Measurements from ENCODE around the gene PTPRU.

PTPRU gene

DNA sequence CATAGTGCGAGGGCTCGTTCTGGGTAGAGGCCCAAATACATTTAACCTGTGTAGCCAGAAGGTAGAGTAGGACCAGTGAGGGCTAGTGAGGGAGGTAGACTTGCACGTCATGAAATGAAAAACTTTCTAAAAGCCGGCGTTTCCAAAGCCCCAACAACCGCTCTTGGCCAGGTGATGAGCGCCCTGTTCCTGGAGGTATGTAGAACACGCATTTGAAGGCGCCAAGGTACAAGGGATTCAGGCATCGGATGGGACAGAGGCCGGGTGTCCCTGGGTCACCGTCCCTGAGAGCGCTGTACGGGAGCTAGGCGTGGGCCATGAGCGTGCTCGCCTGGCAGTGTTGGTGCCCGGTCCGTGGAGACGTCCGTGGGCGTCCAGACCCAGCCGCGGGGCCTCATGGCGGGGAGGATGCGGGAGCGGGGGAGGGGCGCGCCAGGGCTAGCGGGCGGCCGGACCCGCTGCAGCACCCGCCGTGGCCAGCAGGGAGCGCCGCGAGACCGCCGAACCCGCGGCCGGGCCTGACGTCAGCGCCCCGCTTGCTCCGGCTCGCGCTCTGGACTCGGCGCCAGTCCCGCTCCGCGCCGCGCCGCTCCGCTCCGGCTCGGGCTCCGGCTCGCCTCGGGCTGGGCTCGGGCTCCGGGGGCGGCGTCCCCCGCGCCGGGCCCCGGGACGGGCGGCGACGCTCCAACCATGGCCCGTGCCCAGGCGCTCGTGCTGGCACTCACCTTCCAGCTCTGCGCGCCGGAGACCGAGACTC, at the start of gene PTPRU:
PTPRU (plus strand) TSS at position 568 of the 757 bp plus-strand sequence; CDS start at position 691, 123 bp downstream.
- FAIRE-seq (no peak), DNase-seq (ENCODE audit: insufficient read length, low spot score) (peak; percentile 97)

DNA sequence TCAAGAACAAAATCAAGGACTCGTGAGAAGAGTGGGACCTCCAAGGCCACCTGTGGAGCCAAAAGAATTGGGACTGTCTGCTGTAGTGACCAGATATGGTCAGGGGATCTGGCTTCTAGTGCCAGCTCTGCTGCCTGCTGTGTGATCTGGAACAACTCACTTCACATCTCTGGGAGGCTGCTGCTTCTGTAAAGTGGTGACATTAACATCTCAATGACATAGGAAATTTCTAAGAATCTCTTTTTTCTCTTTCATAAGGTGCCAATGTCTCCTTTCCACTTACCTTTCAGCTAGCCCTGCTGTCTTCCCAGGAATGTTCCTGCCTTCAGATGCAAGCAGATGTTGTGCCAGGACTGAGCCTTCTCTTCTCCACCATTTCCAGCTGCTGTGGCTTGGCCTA, 49.6 kb upstream of the PTPRU start:
- FAIRE-seq: peak; percentile 55

DNA sequence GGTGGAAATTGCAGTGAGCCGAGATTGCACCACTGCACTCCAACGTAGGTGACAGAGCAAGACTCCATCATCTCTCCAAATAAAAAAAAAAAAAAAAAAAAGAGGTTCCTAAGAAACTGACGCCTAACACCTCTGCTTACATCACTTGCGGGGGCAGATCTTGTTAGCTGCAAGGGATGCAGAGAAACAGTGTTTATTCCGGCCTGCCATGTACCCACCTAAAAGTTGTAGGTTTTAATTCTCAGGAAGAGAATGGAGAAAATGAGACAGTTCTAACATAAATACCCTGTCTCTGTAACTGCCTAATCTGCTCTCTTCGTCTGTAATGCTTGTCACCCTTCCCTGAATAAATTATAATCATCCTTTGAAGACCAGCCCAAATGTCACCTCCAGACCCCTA, 45.6 kb upstream of the PTPRU start:
- FAIRE-seq (no peak), DNase-seq (ENCODE audit: insufficient read length, low spot score) (no peak)

More for the DNA sequence above, 49.6 kb upstream of the PTPRU start:
- no peak for DNase-seq (ENCODE audit: insufficient read length, low spot score)

DNA sequence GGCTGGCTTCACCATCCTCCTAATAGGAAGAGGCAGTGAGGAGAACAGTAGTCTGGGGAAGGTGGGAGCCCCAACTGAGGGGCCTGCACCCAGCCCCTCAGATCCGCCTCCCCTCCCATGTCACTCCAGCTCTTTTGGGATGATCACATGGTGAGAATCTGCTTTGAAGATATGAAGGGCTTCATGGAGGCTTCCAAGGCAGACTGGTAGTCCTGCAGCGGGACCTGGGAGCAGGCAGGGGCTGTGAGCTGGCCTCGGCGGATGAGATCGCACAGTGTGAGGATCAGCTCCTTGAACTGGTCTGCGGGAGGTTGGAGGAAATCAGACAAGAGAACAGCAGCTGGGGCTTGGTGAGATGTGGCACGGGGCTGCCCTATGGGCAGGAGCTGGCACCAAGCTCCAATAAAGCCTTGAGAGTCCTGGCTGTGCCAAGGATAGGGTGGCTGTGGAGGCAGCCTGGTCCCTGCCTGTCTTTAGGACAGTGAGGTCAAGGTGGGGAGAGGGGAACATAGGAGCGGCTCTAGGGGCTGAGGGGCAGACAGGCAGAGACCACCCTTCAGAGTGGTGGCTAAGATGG, 42.4 kb upstream of the PTPRU start:
- no peak for FAIRE-seq
- no peak for DNase-seq (ENCODE audit: insufficient read length, low spot score)

DNA sequence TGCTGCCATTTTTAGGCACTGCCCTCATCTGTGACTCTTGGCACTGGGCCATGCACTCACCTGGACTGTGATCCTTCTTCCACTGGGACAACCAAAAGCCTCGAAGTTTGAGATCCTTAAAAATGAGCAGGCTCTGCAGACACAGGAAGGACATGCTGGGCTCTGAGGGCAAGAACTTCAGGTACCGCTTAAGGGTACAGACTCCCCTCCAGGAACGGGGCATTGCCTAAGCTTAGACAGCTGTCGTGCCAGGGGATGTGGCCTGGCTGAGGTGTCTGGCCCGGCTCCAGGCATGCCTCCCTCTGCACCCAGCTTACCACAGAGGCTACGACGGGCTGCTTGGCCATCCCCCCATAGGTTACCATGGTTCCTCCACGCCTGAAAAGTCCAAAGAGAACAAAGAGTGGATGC, 40.4 kb upstream of the PTPRU start:
- DNase-seq (ENCODE audit: insufficient read length, low spot score) (no peak), FAIRE-seq (no peak)

- no peak for FAIRE-seq
- DNase-seq (ENCODE audit: insufficient read length, low spot score): no peak
These were observed 39.3 kb upstream of the PTPRU start for GRCh38 chr1:29196863-29197589.

DNA sequence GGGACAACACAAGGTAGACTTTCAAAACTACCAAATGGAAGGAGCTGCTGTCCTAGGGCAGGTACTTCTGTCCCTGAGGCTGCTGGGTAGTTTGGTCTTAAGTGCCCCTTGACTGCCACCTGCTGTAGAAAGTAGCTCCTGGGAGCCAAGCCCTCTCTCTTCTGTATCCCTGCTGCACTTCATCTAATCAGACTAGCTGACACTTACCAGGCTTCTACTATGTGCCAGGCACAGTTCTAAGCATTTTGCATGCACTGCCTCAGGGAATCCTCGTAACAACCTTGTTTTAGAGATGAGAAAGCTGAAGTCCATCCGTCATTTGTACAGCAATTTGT, 38.8 kb upstream of the PTPRU start:
- peak; percentile 68 for FAIRE-seq
- DNase-seq (ENCODE audit: insufficient read length, low spot score): peak; percentile 17

DNA sequence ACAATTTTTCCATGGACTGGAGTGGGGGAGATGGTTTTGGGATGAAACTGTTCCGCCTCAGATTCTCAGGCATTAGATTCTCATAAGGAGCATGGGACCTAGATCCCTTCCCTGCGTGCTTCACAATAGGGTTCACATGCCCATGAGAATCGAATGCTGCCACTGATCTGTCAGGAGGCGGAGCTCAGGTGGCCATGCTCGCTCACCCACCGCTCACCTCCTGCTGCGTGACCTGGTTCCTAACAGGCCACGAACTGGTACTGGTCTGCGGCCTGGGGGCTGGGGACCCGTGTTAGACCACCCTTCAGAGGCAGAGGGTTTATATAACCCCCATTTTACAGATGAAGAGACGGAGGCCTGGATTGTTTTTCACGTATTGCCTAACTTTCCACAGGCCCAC, 38.3 kb upstream of the PTPRU start:
- DNase-seq (ENCODE audit: insufficient read length, low spot score): no peak
- FAIRE-seq: no peak

DNA sequence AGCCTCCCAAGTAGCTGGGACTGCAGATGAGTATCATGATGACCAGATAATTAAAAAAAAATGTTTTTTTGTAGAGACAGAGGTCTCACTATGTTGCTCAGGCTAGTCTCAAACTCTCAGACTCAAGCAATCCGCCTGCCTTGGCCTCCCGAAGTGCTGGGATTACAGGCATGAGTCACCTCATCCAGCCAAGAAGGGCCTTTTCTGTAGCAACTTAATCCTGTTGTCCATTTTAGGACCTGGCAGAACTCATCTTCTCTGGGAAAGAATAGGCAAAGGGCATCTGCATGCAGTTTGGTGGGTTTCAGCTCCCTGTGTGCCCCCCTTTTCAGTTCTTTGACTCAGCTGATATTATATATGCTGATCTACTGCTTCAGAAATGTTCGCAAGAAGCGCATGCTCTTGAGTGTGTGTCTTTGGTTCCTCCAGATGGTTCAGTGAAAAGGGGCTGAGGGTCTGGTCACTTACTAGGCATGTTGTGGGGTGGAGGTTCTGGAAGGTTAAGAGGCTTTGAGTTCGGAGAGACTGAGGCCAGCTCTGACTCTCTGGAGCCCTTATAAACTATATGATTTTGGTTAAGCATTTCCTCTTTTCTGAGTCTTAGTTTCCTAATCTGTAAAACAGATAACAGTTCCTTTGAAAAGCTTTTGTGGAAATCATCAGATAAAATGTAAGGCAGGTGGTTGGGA, 35.3 kb upstream of the PTPRU start:
- no peak for FAIRE-seq

GRCh38 chr1:29201595-29202051, 34.7 kb upstream of the PTPRU start:
- FAIRE-seq (no peak), DNase-seq (ENCODE audit: insufficient read length, low spot score) (no peak)

More for the DNA sequence above, 35.3 kb upstream of the PTPRU start:
- no peak for DNase-seq (ENCODE audit: insufficient read length, low spot score)

GRCh38 chr1:29202053-29202452, 34.3 kb upstream of the PTPRU start:
- DNase-seq (ENCODE audit: insufficient read length, low spot score): no peak
- no peak for FAIRE-seq

DNA sequence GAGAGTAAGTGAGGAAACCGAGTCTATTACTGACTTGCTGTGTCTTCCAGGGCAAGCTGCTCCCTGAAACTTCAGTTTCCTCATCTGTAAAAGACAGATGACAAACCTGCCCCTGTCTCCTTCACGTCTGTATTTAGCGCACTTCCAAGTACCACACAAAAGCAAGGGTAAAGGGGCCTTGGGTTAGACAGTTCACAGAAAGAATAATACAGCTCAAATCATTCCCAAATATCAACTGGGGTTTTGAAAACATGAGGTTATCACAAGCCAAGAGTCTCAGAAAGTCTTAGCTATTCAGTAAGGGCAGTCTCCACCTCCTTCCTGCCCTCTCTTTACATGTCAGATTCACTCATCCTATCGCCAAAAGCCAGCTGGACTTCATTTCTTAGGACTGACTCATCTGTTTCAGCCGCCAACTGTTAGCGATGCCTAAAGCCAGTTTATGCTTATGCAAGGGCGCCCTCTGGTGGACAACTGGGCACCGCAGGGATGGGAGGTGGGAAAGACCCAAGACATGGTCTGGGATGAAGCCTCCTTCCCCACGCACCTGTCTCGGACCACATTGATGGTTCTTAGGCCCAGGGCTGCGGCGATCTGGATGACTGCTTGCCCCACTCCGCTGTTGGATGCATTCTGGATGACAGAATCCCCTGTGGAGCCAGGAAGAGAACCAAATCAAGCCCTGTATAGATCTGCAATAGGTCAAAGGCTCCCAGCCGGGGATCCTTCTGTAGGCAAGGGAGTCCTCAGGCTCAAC, 33.6 kb upstream of the PTPRU start:
- DNase-seq (ENCODE audit: insufficient read length, low spot score) (peak; percentile 87), FAIRE-seq (peak; percentile 99)

DNA sequence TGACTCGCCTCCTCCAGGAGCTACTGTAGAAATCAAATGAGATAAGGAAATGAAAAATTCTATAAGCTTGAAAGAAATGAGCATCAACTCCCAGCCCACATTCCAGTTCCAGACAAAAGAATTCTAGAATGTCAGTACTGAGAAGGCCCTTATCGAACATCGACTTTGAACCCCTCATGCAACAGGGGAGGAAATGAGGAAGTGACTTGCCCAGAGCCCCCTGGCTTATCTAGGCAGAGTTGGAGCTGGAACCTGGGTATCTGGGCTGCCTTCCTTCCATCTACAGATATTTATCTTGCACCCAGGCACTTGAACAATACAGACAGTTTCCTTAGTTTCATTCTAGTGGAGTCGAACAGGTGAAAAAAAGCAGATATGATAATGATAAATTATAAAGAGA, 27.9 kb upstream of the PTPRU start:
- DNase-seq (ENCODE audit: insufficient read length, low spot score) (no peak), FAIRE-seq (no peak)

- no peak for FAIRE-seq
These were observed 27.1 kb upstream of the PTPRU start for GRCh38 chr1:29209173-29209572.

DNA sequence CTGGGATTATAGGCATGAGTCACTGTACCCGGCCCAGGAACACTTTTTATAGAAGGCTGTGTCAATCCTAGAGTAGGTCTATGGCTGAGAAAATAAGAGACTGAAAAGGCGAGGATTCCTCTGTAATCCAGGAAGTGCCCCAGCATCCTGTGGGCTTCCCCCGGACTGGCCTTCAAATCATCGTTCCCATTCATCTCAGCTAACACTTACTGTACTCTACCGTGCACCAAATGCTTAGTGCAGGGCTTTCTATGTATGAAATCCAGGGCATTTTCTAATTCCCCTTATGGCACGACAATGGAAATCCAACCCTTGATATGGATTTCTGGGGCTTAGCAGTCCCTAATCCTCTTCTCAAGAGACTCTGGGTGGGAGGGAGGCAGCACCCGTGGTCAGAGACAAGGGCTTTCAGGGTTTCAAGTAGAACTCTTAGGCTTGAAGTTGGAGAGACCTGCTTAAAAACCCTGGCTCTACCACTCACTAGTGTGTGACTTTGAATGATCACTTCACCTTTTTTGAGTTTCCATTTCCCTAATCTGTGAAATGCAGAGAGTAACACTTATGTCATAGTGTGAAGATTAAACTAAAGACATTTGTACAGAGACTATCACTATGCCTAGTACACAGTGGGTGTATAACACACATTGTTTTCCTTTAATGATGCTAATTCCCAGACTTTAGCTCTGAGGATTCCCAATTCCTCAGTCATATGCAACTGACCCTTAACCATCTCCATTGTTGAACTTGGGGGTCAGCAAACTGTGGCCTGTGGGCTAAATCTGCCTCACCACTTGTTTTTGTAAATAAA, 25.8 kb upstream of the PTPRU start:
- peak; percentile 83 for FAIRE-seq
- DNase-seq (ENCODE audit: insufficient read length, low spot score): peak; percentile 16

More at GRCh38 chr1:29209173-29209572, 27.1 kb upstream of the PTPRU start:
- no peak for DNase-seq (ENCODE audit: insufficient read length, low spot score)

DNA sequence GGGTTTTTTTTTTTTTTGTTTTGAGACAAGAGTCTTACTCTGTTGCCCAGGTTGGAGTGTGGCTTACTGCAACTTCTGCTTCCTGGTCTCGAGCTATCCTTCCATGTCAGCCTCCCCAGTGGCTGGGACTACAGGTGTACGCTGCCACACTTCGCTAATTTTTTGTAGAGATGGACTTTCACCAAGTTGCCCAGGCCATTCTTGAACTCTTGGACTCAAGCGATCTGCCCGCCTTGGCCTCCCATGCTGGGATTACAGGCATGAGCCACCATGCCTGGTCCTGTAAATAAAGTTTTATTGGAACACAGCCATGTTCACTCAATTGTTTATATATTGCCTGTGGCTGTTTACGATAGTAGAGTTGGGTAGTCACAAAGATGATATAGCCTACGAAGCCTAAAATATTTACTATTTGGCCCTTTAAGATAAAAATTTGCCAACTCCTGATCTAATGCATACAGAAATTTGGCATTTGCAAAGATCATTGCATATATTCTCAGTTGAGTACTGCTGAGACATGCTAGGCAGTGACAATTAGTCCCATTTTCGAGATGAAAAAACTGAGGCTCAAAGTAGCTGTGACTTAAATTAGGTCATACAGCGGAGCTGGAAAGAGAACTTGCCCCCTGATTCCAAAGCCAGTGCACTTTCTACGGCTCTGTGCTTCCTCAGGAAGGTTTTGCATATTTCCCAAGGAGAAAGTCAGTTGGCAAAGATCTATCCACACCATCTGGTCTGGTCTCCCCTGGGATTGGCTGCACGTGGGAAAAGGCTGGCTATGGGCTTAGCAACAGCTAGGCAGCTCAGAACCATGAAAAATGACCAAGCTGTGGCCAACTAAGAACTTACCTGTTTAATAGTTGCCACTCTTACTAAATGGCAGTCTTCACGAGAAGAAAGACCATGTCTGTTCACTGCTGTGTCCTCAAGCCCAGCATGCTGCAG, 25.0 kb upstream of the PTPRU start:
- no peak for DNase-seq (ENCODE audit: insufficient read length, low spot score)
- FAIRE-seq: no peak

GRCh38 chr1:29213055-29213454, 23.3 kb upstream of the PTPRU start:
- no peak for DNase-seq (ENCODE audit: insufficient read length, low spot score)

GRCh38 chr1:29217633-29218032, 18.7 kb upstream of the PTPRU start:
- DNase-seq (ENCODE audit: insufficient read length, low spot score): no peak
- FAIRE-seq: no peak

More at GRCh38 chr1:29213055-29213454, 23.3 kb upstream of the PTPRU start:
- no peak for FAIRE-seq

Measured in GM19239 (cell line).